Calu3 (cell line): ENCODE data around the gene MARCHF10. TPM values are rescaled to one million over a fixed set of nuclear protein-coding genes. Genes with fewer than 3 reads are reported as not detected.
"Not testable (repeated sequence)": the region's sequence is repeated elsewhere in the genome, so short reads cannot be mapped to it uniquely, and the experiment has no call there.

Source experiments
- BruUV-seq: library from RNA; stranded (reverse); fragments of 400-500 nt; replicated peaks from 2 replicates; lab custom pipeline; 2021; lab: Mats Ljungman, UMichigan
- CTCF ChIA-PET: fragments of 300-600 bp; sonication (Branson Sonifier 250); formaldehyde crosslinking; loops from one replicate; lab custom pipeline; 2022; ENCODE audit warnings: antibody characterized with exemption; lab: Charles Lee
- DNase-seq: peaks from one replicate; pipeline ENCODE4 v3.0.0; 2022
- H3K27ac Mint-ChIP-seq: one replicate; pipeline ENCODE4 v1.8.0; 2022; ENCODE audit warnings: mixed read lengths; ENCODE audit not compliant: unreplicated experiment
- H3K27me3 Mint-ChIP-seq: one replicate; pipeline ENCODE4 v1.8.0; 2022; ENCODE audit warnings: mixed read lengths; ENCODE audit not compliant: unreplicated experiment
- H3K36me3 Mint-ChIP-seq: one replicate; pipeline ENCODE4 v1.8.0; 2022; ENCODE audit warnings: mild to moderate bottlenecking, moderate library complexity, mixed read lengths; ENCODE audit not compliant: insufficient read depth, unreplicated experiment
- H3K4me1 Mint-ChIP-seq: one replicate; pipeline ENCODE4 v1.8.0; 2022; ENCODE audit warnings: mild to moderate bottlenecking, low read depth, mixed read lengths; ENCODE audit not compliant: unreplicated experiment
- H3K4me3 Mint-ChIP-seq: one replicate; pipeline ENCODE4 v1.8.0; 2022; ENCODE audit warnings: mild to moderate bottlenecking, low read depth, moderate library complexity, mixed read lengths; ENCODE audit not compliant: unreplicated experiment
- H3K9me3 Mint-ChIP-seq: one replicate; pipeline ENCODE4 v1.8.0; 2022; ENCODE audit warnings: low read depth, mixed read lengths; ENCODE audit not compliant: unreplicated experiment
- intact Hi-C: fragments of 100-400 bp; cut with micrococcal nuclease; formaldehyde crosslinking; loops from one replicate; pipeline ENCODE4 v1.10.0; 2022; ENCODE audit not compliant: unreplicated experiment
- total RNA-seq: library from RNA; stranded (reverse); gene quantifications from 2 replicates; pipeline ENCODE4 v1.2.3, GENCODE V29; 2022
- TF ChIP-seq, protein P1 (sequence below): fragments of 200-600 bp; IDR thresholded peaks from one replicate; pipeline ENCODE4 v1.8.0; 2022; ENCODE audit warnings: antibody characterized with exemption; ENCODE audit not compliant: unreplicated experiment

The MARCHF10 gene
- total RNA-seq, 1 experiment from 2014 or later = not detected

DNA sequence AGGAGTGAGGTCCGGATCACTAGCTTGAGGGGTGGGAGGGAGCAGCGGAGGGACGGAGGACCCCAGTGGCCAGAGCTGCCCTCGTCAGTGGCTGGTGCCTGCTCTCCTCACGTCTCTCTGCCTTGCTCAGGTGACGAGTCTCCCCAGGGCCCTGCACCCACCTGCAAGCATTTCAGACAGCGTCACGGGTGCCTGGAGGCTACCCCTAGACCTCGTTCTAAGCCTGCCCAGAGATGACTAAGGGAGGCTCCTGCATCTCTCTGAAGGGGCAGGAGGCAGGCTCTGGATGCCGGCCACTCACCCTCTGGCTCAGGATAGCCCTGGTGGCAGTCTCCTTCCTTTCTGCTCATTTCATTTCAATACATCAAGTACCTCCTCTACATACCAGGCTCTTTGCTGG is 111.9 kb downstream of the MARCHF10 start:
- H3K27ac Mint-ChIP-seq = no peak overlapping the region
- TF ChIP-seq, protein P1, sequence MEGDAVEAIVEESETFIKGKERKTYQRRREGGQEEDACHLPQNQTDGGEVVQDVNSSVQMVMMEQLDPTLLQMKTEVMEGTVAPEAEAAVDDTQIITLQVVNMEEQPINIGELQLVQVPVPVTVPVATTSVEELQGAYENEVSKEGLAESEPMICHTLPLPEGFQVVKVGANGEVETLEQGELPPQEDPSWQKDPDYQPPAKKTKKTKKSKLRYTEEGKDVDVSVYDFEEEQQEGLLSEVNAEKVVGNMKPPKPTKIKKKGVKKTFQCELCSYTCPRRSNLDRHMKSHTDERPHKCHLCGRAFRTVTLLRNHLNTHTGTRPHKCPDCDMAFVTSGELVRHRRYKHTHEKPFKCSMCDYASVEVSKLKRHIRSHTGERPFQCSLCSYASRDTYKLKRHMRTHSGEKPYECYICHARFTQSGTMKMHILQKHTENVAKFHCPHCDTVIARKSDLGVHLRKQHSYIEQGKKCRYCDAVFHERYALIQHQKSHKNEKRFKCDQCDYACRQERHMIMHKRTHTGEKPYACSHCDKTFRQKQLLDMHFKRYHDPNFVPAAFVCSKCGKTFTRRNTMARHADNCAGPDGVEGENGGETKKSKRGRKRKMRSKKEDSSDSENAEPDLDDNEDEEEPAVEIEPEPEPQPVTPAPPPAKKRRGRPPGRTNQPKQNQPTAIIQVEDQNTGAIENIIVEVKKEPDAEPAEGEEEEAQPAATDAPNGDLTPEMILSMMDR = no peak
- H3K27me3 Mint-ChIP-seq = no peaks in the 10 kb centered on the region
- no peaks in the 10 kb centered on the region for H3K36me3 Mint-ChIP-seq
- intact Hi-C loops = no loop called here
- no peaks in the 10 kb centered on the region for H3K9me3 Mint-ChIP-seq
- H3K4me1 Mint-ChIP-seq = no peaks in the 10 kb centered on the region
- H3K4me3 Mint-ChIP-seq = no peak overlapping the region
- no TSS peak for BruUV-seq
- CTCF ChIA-PET = no interaction called here
- DNase-seq = no peak

DNA sequence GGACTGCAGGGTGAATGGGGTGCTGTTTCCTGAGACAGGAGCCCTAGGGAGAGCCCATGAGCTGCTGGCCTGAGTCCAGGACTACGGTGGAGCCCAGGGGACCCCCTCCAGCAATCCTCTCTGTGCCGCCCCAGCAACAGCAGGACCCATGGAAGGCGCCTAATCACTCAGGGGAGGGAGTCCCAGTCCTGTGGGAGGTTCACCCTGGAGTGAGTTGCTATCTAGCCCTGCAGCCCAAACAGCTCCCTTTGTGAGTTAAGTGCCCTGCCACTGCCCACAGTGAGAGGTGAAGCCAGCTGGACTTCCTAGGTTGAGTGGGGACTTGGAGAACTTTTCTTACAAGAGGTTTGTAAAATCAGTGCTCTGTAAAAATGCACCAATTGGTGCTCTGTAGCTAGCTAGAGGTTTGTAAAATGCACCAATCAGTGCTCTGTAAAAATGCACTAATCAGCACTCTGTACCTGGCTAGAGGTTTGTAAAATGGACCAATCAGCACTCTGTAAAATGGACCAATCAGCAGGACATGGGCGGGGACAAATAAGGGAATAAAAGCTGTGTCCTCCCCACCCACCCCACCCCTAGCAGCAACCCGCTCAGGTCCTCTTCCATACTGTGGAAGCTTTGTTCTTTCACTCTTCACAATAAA is 112.9 kb downstream of the MARCHF10 start:
- H3K36me3 Mint-ChIP-seq, H3K27me3 Mint-ChIP-seq, intact Hi-C loops, DNase-seq, H3K4me3 Mint-ChIP-seq, CTCF ChIA-PET, H3K27ac Mint-ChIP-seq, H3K9me3 Mint-ChIP-seq, H3K4me1 Mint-ChIP-seq, BruUV-seq: not testable (repeated sequence)

DNA sequence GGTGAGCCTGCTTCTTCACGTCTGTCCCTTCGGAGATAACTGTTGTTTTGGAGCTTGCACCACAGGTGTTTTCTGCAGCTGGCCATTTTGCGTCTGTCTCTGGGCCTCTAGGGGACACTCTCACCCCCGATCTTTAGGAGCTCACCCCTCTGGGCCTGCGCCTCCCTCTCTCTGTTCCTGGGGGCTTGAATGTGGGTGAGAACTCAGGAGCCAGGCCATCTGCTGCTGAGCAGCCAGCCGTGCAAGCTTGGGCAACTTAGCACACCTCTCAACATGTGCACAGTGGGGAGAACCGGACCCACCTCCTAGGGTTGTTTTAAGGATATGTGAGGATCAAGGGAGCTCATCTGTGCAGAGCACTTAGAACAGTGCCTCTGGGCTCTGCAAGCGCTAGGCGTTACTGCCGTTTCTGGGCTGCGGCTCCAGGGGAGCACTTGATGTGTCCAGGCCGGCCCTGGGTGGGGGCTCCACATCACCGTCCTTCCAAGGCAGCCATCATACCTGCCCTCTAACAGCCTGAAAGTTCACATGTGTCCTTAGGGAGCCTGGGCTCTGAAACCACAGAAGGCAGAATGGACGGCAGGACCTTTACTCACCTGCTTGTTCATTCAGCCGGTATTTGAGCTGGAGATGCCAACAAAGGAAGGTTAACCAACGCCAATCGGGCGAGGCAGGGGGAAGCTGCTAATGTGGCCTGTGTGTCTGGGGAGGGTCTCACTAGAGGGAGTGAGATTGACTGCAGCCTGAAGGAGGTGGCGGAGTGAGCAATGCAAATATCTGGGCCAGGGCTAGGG is 114.3 kb downstream of the MARCHF10 start:
- no peaks in the 10 kb centered on the region for H3K36me3 Mint-ChIP-seq
- no peak for DNase-seq
- no peak overlapping the region for H3K27ac Mint-ChIP-seq
- BruUV-seq = no TSS peak
- intact Hi-C loops = no loop called here
- no peaks in the 10 kb centered on the region for H3K9me3 Mint-ChIP-seq
- H3K27me3 Mint-ChIP-seq = no peaks in the 10 kb centered on the region
- CTCF ChIA-PET = interaction anchor here (0.9 to 1.6 kb wide), 2 partner anchors 22 to 38 kb away, joined by 3 read pairs; no protein-coding TSS in a partner anchor
- no peak overlapping the region for H3K4me3 Mint-ChIP-seq
- TF ChIP-seq, protein P1 = no peak
- no peaks in the 10 kb centered on the region for H3K4me1 Mint-ChIP-seq

DNA sequence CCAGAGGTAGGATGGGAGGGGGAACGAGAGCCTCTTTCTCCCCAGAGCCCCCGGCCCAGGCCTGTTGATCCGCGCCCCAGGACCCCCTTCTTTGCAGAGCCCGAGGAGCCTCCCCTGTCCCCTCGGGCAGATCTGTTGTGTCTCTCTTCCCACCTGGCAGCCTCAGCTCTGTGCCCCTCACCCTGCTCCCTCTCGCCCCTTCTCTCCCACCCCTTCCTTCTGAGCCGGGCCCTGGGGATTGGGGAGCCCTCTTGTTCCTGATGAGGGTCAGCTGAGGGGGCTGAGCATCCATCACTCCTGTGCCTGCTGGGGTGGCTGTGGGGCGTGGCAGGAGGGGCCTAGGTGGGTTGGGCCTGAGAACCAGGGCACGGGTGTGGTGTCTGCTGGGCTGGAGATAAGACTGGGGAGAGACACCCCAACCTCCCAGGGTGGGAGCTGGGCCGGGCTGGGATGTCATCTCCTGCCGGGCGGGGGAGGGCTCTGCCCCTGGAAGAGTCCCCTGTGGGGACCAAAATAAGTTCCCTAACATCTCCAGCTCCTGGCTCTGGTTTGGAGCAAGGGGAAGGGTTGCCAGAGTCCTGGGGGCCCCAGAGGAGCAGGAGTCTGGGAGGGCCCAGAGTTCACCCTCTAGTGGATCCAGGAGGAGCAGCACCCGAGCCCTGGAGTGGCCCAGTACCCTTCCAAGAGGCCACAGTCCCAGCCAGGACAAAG is 115.2 kb downstream of the MARCHF10 start:
- BruUV-seq = no TSS peak
- Mint-ChIP-seq H3K36me3 (no peaks in the 10 kb centered on the region), H3K9me3 (no peaks in the 10 kb centered on the region), H3K4me3 (no peak overlapping the region), H3K27ac (no peak overlapping the region), H3K4me1 (no peaks in the 10 kb centered on the region), H3K27me3 (no peaks in the 10 kb centered on the region)
- intact Hi-C loops = no loop called here
- DNase-seq = peak; percentile 26
- TF ChIP-seq, protein P1 = no peak
- CTCF ChIA-PET = interaction anchor here (1.6 kb wide), 1 partner anchor 21 kb away, joined by 3 read pairs; no protein-coding TSS in a partner anchor
